ENCODE measurements around the gene MAEA.

DNA sequence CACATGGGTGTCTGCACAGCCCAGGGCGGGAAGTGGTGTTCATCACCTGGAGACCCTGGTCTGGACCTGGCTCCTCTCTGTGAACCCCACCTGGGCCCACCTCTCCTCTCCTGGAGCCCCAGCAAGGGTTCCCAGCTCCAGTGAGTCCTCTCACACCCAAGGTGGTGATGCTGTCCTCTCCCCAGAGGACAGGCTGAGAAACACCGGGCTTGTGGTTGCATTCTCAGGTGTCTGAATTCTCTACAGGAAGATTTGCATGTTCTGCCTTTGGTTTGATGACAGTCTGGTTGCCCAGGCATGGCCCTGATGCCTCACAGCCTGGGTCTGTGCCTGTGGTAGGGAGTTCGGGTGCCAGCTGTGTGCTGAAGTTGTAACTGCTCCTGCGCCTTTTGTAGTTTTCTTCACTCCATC is 3.8 kb downstream of the MAEA start:
- TF ChIP-seq EZH2phosphoT487 (IDR thresholded peaks at IDR 0.05; ENCODE audit: borderline replicate concordance, low read length) = no peak
- TF ChIP-seq, protein P1, sequence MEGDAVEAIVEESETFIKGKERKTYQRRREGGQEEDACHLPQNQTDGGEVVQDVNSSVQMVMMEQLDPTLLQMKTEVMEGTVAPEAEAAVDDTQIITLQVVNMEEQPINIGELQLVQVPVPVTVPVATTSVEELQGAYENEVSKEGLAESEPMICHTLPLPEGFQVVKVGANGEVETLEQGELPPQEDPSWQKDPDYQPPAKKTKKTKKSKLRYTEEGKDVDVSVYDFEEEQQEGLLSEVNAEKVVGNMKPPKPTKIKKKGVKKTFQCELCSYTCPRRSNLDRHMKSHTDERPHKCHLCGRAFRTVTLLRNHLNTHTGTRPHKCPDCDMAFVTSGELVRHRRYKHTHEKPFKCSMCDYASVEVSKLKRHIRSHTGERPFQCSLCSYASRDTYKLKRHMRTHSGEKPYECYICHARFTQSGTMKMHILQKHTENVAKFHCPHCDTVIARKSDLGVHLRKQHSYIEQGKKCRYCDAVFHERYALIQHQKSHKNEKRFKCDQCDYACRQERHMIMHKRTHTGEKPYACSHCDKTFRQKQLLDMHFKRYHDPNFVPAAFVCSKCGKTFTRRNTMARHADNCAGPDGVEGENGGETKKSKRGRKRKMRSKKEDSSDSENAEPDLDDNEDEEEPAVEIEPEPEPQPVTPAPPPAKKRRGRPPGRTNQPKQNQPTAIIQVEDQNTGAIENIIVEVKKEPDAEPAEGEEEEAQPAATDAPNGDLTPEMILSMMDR (IDR thresholded peaks at IDR 0.05; ENCODE audit: low read depth, low read length, poor library complexity, severe bottlenecking) = no peak

Data from DOHH2 (cell line).